Activated naive CD4-positive, alpha-beta T cell treated with anti-CD3 and anti-CD28 coated beads, Interleukin-2, amount 50 U/mL, for 16 hours (primary cell): ENCODE measurements around the gene C1QA.

Experiments used
- DNase-seq: peaks from one replicate; pipeline ENCODE4 v3.0.0-alpha.2; 2020

Gene C1QA

DNA sequence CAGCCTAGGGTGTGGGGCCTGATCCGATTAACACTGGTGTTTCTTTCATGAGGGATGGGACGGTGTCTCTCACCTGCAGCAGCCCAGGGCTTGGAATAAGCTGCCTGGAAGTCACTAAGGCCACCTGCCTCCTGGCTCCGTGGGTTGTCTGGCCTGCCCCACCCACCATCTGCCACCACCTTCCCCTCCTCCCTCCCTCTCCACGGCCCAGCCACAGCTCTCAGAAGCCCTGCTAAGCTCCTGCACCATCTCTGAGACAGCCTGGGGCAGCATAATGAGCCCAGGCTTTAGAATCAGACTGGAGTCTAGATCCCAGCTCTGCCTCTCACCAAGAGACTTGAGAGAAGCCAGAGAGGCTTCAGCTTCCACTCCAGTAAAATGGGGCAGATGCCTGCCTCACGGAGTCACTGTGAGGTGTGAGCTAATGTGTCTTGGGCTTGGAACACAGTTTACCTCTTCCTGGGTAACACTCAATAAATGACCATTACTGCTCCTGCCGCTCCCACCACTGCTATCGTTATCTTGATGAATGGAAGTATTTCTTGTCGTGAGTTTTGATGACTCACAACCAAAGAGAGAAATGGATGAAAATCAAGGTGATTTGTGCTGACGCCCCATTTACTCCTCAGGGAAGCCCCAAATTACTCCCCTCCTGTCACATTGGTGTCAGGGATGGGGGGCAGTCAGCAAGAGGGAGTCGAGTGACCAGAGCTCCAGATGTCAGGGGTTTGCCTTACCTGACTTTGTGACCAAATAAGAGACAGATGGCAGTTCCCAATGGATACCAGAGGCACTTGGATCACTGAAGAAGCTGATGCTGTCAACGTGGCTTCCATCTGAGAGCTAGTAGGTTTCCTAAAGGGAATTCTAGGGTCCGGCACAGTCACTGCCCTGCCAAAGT lies 23.5 kb upstream of the C1QA start:
- no peak for DNase-seq

DNA sequence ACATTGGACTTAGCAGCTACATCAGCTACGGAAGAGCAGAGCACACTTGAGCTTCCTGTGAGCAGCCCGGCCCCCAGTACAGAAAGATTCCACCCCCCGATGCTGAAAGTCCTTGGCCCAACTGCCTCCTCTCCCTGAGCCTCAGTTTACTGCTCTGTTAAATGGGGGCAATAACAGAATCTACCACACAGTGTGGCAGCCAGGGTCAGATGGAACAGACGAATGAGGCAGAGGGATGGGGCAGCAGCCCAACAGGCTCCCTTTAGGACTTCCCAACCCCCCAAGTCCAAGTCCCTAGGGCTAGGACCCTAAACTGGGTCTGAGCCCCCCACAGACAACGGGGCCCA lies 22.9 kb upstream of the C1QA start:
- DNase-seq, result no peak

DNA sequence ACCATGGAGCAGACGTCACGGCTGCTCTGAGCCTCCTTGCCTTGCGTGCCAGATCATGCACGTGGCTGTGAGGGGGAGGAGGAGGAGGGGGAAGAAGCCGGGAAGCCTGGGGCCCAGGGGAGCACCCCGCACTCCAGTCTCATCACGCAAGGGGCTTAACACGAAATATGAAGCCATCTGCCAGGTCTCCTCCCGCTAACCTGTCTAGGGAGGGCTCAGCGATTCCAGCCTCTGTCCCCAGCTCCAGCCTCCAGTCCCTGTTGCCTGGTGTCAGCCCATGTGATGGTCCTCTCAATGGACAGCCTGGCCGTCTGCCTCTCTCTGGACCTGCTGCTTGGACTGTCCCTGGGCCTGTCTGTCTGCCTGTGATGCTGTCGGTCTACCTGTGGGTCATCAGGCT lies 22.5 kb upstream of the C1QA start:
- no peak for DNase-seq

DNA sequence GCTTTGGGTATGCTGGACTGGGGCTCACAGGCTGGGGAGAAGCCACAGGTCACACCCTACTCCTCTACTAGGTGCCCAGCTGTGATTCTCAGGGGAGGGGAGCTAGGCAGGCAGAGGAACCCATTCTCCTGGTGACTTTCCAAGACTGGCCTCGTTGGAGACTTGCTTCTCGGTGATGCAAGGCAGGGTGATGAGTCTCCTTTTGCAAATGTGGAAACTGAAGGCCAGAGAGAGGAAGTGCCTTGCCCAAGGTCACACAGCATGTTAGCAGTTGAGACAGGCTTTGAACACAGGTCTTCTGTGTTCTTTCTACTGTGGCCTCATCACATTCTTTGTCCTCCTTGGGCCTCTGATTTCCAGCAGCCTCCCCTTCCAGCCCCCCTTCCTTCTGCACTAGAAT lies 20.5 kb upstream of the C1QA start:
- DNase-seq, result no peak

DNA sequence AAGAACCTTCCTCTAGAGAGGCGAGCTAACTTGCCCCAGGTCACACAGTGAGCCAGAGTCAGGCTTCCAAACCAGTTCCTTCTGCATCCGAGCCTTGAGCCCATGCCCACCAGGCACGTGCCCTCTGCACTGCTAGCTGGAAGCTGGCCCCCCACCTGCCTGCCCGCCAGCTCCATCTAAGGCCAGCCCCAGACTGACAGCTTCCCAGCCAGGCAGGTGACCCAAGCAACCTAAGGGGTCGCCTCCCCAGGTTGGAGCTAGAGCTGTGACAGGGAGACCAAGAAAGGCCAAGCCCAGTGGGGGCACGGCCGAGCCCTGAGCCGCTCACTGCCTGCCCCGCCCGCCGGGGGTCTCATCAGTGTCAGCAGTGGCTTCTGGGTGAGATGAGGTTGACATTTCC lies 19.9 kb upstream of the C1QA start:
- DNase-seq, result no peak

DNA sequence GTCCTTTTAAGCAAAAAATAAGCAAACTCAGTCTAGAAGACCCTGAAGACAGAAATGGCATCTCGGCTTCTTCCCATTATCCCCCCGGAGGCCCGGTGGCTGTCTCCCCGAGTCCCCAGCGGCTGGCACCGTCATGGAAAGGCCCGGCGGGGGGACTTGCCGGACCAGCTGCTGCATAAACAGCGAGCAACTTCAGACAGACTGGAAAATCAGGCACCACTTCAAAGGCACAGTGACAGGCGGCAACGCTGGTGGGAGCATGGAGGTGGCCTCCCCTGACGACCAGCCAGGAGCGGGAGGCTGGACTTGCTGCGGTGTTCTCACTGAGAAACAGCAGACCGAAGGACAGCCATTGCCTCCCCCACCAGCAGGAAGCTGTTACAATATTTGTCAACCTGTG lies 18.4 kb upstream of the C1QA start:
- no peak for DNase-seq

DNA sequence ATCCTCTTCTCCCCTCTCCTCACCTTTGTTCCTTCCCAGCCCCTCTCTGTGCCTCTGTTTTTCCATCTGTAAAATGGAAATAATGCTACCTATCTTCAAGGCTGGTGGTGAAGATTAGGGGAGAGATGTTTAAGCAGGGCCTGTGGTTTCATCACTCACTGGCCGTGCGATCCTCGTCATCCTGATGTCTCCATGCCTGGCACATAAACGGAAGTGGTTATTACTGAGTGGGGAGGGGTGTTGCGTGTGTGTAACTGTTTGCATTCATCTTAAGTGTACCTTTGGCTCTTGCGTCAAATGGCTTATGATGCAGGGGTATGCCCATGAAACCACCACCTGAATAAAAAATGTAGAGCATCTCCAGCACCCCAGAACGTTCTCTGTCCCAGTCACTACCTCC lies 17.2 kb upstream of the C1QA start:
- DNase-seq, result no peak

DNA sequence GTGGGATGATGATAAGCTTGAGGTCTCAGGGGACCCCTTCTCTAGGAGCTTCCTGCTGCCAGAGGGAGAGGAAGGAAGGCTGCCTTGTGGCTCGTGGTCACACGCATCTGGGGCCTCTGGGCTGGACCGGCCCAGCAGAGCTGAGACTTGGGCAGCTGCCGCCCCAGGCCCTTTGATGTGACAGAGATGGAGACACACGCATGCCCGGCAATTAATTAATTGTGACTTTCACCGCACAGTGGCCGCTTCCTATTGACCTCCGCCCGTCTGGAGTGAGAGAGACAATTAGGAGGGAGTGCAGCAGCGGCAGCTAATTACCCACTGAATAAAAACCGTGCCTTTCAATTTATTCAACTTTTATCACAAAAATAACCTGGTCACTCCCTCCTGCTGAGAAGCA lies 16.6 kb upstream of the C1QA start:
- no peak for DNase-seq

DNA sequence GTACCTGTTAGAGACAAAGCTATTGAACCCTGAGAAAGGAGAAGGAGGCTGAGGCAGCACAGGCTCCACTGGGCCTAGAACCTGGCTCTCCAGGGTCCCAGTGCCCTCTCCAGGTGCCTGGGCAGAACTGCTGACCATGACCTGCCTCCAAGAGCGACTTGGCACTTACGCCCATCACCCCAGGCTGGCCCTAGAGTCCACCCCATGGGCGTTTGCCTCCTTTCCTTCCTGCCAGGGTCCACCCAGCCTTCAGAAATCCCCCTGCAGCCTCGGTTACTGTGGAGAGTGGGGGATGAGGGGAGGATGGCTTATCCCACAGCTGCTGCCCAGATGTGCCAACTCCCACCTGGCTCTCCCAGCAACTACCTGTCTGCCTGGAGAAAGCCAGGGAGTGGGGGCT lies 14.7 kb upstream of the C1QA start:
- DNase-seq, result no peak

DNA sequence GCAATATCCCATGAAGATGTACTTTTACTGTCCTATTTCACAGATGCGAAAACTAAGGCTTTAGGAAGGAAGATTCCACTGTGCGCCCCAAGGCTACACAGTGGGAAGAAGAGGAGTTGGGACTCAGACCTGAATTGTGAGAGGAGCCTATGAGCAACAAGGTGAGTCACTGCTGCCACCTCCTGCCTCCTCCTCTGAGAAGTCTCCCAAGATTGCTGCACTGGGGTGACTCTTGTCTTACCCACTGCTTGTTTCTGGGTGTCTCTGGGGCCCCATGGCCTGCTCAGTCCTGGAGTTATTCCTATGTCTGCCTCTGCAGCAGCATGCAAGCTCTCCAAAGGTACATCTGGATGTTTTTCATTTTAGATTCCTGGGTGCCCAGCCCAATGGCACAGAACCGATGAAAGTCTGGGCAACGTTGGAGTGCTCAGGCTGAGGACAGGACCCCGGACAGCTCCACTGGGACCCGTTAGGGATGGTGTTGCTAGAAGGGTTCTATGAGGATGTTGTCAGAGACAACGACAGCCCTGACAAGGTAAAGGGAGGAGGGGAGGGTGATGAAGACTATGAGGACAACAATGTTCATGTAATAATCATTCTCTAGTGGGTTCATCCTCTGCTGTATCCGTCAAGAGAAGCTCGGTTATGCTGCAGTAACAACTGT lies 11.0 kb upstream of the C1QA start:
- DNase-seq, result no peak

DNA sequence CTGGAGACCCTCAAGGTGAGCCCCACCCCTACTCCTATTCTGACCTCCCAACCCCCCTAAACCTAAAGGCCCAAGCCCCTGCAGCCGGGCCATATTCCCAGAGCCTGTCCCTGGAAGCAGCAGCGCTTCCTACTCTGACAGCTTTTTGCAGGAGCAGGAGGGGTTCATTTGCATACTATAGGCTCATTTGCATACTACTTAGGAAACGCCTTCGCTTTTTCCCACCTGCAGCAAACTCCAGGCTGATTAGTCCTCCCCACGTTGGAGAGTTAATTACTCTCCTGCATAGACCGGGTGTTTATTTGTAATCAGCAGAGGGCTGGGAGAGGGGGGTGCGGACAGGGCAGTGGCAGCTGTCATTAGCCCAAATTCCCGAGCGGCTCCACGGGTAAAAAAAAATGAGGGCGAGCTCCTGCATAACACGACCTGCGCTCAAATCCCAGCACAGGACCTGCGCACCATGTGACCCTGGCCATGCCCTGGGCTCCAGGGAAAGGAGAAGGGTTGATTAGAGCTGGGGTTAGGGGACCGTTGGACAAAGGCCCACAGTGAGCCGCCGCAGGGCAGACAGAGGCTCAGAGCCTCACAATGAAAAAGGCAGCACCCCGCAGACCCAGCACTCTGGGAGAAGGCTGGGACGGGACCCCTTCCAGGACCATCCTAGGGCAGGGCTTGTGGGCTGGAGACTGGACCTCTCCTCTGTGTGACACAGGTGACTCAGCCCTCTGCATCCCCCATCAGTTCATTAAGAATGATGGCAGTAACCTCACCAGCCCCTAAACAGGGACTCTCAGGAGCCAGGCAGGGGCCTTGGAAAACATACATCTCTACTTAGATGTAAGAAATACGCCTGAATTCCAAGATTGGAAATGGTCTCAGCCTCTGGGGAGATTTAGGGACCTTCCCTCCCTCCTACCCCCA lies 9.9 kb upstream of the C1QA start:
- DNase-seq, result no peak

DNA sequence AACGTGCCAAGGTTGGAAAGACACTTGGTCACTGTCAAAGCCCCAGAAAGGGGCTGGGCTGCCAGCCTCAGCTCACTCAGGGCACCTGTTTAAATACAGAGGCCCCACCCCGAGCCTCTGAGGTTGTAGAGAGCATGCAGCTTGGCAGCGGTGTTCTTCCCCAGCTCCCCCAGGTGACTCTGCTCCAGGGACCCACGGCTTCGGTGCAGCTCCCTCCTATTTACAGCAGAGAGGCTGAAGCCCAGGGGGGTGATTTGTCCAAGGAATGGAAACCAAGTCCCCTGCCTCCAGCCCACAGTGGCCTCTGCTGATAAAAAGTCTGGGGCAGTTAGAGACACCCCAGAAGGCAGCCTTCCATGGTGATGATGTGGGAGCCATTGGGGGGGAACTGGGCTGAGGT lies 9.1 kb upstream of the C1QA start:
- DNase-seq, result no peak

DNA sequence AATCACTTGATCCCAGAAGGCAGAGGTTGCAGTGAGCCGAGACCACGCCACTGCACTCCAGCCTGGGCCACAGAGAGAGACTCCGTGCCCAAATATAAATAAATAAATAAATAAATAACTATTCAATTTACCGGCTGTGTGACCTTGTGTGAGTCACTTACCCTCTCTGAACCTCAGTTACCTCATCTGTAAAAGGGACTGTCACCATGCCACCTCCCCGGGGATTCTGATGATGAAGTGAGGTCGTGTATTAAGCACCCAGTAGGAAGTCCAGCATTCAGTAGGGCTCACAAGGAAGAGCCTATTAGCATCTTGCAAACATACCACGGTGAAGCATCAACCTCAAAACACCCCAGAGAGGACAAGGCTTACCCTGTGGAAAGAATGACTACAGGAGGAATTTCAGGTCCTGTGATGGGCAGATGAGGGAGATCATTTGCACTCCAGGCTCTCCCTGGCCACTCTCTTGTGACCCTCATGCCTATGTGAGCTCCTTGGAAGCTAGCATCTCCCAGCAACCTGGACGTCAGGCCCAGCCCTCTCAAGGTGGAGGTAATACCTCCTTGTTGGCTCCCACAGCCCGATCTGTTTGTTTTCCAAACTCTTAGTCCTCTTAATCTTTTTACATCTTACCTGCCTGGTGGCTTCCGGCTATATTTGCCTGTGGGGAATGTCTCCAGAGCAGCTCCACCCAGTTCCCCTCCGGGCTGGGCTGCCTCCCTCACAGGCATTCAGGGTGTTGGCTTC lies 7.6 kb upstream of the C1QA start:
- DNase-seq, result no peak

DNA sequence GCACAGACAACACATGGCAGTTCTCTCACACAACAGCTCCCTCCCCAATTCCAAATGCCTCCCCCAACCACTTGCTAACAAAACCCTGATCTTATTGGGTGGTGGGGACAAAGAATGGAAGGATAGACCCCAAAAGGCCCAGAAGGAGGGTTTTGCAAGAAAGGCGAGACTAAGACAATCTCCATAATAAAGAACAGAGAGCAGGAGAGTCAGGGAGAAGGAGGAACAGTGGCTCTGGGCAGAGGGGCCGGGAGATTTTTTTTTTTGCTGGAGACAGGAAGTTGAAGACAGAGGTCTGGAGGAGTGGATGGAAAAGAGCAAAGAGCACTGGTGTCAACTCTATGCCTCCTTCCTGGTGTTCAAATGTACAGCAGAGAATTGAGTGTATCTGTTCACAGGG lies 6.5 kb upstream of the C1QA start:
- DNase-seq, result no peak

DNA sequence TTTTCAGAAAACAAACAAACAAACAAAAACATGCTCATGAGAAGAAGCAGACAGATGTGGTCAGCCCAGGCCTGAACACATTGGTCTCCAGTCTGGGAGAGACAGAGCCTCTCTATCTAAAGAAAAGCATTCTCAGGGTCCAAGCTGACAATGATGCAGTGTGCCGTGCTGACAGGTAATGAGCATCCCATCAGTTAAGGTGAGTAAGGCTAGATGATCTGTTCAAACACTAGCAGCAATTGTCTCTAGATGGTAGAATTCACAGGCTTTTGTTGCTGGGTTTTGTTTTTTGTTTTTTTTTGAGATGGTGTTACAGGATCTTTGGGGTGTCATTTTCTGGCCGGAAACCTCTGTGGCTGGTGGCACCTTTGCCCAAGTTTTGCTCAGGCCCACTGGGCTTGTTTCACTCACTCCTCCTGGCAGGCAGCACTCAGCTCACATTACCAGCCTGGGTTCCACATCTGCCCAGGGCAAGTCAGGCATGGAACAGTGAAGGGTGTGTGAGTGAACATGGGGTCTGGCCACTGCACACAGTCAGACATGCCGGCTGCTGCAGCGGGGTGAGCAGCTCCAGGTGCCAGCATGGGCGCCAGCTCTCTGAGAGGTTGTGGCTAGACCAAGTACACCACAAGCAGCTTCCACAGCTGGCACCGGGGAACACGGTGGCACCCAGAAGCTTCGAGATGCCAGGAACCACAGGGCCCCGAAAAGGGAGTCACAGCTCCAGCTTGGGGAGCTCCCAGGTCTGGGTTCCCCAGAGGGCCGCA lies 2.5 kb upstream of the C1QA start:
- no peak for DNase-seq

DNA sequence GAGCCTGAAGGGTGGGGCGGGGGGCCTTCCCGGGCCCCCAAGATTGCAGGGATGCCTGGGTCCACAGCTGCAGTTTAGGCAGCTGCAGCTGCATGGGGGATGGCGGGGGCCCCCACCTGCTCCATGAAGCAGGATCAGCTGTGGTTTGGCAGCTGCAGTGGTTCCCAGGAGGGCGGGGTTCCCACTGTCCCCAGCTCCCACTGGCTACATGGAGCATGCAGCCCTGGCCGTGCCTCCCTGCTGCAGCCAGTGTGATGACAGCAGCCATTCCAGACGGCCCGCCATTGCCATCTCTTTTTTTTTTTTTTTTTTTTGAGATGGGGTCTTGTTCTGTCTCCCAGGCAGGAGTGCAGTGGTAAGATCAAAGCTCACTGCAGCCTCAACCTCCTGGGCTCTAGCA lies 992 bp upstream of the C1QA start:
- DNase-seq, result no peak

DNA sequence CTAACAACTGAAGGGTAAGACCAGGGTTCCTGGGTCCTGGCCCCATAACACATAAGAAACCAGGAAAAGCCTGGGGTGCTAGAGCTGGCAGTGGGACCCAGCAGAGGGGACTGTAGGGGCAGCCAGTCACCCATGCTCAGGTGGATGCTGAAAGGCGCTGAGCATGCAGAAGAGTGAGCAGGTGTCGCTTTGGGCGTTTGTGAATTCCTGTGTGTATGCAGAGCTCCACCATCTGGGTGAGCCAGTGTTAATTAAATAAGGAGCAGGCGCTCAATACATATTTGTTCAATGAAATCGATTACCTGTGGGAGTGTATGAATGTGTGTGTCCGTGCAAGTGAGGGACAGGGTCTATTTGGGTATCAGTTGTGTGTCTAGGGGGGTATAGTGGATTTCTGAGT lies 499 bp downstream of the C1QA start:
- no peak for DNase-seq

DNA sequence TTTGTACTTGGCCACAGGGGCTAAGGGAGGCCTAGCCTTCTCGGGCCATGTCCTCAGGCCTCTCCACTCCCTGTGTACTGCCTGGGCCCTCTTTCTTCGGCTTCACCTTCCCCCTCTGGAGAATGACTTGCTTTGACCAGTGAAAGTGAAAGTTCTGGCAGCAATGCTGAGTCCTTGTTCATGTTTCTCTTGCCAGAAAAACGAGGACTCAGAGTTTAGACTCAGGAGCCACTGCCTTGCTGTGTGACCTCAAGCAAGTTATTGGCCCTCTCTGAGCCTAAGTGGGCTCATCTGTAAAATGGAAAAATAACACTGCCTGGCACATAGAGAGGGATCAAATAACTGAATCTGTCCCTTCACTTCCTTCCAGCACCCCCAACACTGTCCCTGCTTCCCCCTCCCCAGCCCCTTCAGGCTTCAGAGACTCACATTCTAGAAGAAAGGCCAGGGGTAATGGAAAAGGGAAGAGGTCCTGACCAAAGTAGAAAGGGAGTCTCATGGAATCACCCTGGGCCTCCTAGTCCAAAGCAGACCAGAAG lies 1.5 kb downstream of the C1QA start:
- no peak for DNase-seq

DNA sequence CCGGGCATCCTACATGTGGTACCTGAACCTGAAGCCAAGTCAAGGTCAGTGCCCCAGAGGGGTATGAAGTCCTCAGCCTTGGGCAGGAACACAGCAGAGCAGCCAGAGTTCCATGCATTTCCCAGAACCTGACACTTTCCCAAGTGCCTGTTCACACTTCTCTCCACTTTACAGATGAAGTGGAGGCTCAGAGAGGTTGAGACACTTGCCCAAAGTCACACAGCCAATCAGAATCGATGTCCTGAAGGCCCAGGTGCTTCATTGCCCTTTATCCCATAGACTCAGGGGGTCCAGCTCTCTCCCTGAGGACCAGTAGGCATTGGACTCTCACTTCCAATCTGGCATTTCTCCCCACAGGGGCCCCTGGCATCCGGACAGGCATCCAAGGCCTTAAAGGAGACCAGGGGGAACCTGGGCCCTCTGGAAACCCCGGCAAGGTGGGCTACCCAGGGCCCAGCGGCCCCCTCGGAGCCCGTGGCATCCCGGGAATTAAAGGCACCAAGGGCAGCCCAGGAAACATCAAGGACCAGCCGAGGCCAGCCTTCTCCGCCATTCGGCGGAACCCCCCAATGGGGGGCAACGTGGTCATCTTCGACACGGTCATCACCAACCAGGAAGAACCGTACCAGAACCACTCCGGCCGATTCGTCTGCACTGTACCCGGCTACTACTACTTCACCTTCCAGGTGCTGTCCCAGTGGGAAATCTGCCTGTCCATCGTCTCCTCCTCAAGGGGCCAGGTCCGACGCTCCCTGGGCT lies 2.2 kb downstream of the C1QA start:
- no peak for DNase-seq

DNA sequence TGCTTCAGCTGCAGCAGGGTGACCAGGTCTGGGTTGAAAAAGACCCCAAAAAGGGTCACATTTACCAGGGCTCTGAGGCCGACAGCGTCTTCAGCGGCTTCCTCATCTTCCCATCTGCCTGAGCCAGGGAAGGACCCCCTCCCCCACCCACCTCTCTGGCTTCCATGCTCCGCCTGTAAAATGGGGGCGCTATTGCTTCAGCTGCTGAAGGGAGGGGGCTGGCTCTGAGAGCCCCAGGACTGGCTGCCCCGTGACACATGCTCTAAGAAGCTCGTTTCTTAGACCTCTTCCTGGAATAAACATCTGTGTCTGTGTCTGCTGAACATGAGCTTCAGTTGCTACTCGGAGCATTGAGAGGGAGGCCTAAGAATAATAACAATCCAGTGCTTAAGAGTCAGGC lies 2.9 kb downstream of the C1QA start:
- no peak for DNase-seq

DNA sequence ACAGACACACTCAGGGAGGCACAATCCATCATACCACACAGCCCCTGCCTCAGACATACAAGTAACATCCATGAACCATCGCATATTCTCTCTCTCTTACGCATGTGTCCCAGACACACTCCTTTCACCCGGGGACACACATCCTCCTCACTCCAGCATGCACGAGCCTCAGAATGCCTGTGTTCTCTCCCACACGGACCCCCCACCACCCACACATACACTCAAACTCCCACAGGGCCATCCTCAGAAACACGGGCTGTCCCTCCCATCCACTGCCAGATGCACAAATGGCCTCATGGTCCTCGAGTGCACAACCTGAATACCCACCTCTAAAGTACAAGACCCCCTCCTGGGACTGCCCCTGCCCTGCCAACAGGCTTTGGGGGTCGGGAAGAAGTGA lies 4.8 kb downstream of the C1QA start:
- DNase-seq, result no peak
